ENCODE measurements around the gene RPS15A.

DNA sequence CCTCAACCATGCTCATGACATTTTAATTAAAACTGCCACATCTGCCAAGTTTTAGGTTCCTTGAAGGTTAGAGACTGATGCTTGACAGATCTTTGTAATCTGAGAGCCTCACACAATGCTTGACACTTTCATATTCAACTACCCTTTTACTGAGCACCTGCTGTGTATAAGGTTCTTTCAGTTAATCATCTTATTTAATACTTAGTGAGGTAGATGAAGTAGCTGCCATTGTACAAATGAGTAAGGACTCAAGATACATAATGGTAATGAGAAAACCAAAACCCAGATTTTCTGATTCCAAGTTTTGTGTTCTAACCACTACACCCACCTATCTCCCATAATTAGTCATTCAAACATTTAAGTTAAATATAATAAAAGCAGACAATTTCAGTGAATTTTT is 46.6 kb upstream of the RPS15A start:
- TF ChIP-seq, protein P1, sequence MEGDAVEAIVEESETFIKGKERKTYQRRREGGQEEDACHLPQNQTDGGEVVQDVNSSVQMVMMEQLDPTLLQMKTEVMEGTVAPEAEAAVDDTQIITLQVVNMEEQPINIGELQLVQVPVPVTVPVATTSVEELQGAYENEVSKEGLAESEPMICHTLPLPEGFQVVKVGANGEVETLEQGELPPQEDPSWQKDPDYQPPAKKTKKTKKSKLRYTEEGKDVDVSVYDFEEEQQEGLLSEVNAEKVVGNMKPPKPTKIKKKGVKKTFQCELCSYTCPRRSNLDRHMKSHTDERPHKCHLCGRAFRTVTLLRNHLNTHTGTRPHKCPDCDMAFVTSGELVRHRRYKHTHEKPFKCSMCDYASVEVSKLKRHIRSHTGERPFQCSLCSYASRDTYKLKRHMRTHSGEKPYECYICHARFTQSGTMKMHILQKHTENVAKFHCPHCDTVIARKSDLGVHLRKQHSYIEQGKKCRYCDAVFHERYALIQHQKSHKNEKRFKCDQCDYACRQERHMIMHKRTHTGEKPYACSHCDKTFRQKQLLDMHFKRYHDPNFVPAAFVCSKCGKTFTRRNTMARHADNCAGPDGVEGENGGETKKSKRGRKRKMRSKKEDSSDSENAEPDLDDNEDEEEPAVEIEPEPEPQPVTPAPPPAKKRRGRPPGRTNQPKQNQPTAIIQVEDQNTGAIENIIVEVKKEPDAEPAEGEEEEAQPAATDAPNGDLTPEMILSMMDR (IDR thresholded peaks at IDR 0.05) = no peak
- no peak for TF ChIP-seq POLR2A (IDR thresholded peaks at IDR 0.05)

All from heart left ventricle (tissue), 13 donors.